RWPE2 (cell line): ENCODE measurements around the gene RGS16.

Source experiments
- ATAC-seq: fragments of 200-7000 bp; cut with Tn5 transposase; 3 replicates; pipeline ENCODE4 v1.9.1; 2021; ENCODE audit warnings: low read depth
- DNase-seq: peaks from one replicate; pipeline ENCODE4 v3.0.0-alpha.2; 2020; ENCODE audit warnings: low spot score
- H3K27ac ChIP-seq: fragments of 450-650 bp; 2 replicates; pipeline ENCODE4 v1.5.1; 2017; ENCODE audit warnings: mild to moderate bottlenecking; ENCODE audit not compliant: poor library complexity, severe bottlenecking
- H3K27me3 ChIP-seq: fragments of 250-450 bp; sonication (Bioruptor Pico); 2 replicates; pipeline ENCODE4 v1.5.1; 2021; ENCODE audit warnings: mild to moderate bottlenecking, moderate library complexity; ENCODE audit not compliant: insufficient read depth, poor library complexity, severe bottlenecking
- H3K36me3 ChIP-seq: fragments of 250-450 bp; sonication (Bioruptor Pico); 2 replicates; pipeline ENCODE4 v1.5.1; 2020; ENCODE audit warnings: low read depth, mild to moderate bottlenecking, moderate library complexity
- H3K4me1 ChIP-seq: fragments of 250-450 bp; sonication (Bioruptor Pico); 2 replicates; pipeline ENCODE4 v1.5.1; 2021; ENCODE audit warnings: mild to moderate bottlenecking, moderate library complexity; ENCODE audit not compliant: insufficient read depth, poor library complexity, severe bottlenecking
- H3K4me3 ChIP-seq: fragments of 250-450 bp; sonication (Bioruptor Pico); 2 replicates; pipeline ENCODE4 v1.5.1; 2021; ENCODE audit warnings: mild to moderate bottlenecking, moderate library complexity; ENCODE audit not compliant: severe bottlenecking
- H3K9me3 ChIP-seq: fragments of 250-450 bp; sonication (Bioruptor Pico); 2 replicates; pipeline ENCODE4 v1.5.1; 2021; ENCODE audit warnings: mild to moderate bottlenecking, moderate library complexity; ENCODE audit not compliant: severe bottlenecking
- TF ChIP-seq, protein P1 (sequence below): fragments of 450-650 bp; IDR thresholded peaks from one replicate; pipeline ENCODE4 v1.5.1; 2017; ENCODE audit warnings: mild to moderate bottlenecking, moderate library complexity; ENCODE audit not compliant: poor library complexity, severe bottlenecking

RGS16 gene

DNA sequence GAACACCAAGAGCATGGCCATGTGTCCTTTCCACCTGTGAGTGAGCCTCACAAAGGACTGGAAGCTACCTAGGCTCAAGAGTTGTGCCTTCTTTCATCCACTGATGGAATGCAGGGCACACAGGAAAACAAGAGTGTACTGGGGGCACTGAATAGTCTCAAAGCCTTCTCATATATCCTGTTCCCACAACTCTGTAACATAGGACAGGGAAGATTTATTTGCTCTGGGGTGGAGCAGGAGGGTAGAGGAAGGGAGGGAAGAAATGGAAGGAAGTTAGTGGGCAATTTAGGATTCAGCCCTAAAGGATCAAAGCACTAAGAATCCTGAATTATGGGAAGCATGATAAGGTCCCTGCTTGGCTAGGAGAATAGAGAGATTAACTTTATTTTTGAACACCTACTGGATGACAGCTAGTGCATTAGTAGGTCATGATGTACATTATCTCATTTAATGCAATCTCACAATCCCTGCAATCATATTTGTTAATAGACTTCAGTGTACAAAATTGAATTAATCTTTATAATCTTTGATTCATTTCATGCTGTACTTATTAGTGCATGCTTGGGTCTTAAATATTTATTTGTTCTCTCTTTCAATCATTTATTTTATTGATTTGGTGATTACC is 27.0 kb upstream of the RGS16 start:
- H3K4me3 ChIP-seq = no peak overlapping the region
- no peaks in the 10 kb centered on the region for H3K36me3 ChIP-seq
- H3K4me1 ChIP-seq = peaks cover 3% of the 10 kb centered on the region
- no peak overlapping the region for H3K27ac ChIP-seq
- H3K27me3 ChIP-seq = no peaks in the 10 kb centered on the region
- TF ChIP-seq, protein P1, sequence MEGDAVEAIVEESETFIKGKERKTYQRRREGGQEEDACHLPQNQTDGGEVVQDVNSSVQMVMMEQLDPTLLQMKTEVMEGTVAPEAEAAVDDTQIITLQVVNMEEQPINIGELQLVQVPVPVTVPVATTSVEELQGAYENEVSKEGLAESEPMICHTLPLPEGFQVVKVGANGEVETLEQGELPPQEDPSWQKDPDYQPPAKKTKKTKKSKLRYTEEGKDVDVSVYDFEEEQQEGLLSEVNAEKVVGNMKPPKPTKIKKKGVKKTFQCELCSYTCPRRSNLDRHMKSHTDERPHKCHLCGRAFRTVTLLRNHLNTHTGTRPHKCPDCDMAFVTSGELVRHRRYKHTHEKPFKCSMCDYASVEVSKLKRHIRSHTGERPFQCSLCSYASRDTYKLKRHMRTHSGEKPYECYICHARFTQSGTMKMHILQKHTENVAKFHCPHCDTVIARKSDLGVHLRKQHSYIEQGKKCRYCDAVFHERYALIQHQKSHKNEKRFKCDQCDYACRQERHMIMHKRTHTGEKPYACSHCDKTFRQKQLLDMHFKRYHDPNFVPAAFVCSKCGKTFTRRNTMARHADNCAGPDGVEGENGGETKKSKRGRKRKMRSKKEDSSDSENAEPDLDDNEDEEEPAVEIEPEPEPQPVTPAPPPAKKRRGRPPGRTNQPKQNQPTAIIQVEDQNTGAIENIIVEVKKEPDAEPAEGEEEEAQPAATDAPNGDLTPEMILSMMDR = no peak
- ATAC-seq (no peak), DNase-seq (no peak)
- no peaks in the 10 kb centered on the region for H3K9me3 ChIP-seq

DNA sequence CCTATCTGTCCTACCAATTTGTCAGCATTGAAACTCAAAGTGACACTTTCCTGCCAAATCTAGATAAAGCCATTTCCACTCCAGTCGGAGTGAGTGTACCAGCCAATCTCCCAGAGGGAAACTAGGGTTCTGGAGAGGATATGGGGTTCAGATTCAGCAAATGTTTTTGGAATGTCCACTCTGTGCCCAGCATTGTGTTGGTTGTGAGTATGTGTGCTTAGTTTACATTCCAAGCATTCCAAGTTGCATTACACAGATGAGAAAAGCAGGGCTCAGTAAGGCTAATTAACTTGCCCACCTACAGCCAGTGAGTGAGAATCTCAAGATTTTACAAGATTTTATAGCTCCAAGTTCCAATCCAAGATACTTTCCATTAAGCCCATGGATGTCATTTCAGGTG is 26.4 kb upstream of the RGS16 start:
- Histone ChIP-seq H3K4me1 (peaks cover 4% of the 10 kb centered on the region), H3K4me3 (no peak overlapping the region), H3K27me3 (no peaks in the 10 kb centered on the region), H3K36me3 (no peaks in the 10 kb centered on the region), H3K27ac (no peak overlapping the region), H3K9me3 (no peaks in the 10 kb centered on the region)
- ATAC-seq = no peak
- TF ChIP-seq, protein P1 = no peak
- DNase-seq = no peak

DNA sequence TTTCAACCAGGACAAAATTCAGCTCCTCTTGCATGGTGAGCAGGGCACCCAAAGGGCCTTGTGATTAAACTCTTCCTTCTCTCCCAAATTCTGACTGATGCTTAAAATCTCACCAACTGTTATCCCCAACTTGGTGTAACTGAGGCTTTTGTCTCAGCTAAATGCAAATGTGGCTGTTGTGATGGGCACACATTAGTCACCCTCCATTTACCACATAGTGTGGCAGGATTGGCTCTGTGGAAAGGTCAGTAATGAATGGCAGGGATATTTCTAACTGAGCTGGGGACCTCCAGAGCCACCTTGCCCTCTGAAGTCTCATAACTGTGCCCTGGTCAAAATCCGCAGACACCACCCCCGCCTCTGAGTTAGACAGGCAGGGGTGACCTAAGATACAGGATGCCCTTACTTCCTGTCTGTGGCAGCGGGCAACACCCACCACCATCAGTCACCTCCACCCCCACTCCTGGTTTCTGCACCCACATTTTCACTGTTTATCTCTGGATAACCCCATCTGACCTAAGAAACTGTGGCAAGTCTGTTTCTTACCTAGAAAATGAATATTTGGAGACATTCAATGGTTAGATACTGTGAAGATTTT is 25.4 kb upstream of the RGS16 start:
- Histone ChIP-seq H3K4me3 (no peak overlapping the region), H3K27ac (no peak overlapping the region), H3K27me3 (no peaks in the 10 kb centered on the region), H3K36me3 (no peaks in the 10 kb centered on the region), H3K9me3 (no peaks in the 10 kb centered on the region), H3K4me1 (peaks cover 4% of the 10 kb centered on the region)
- no peak for DNase-seq
- no peak for ATAC-seq
- TF ChIP-seq, protein P1 = no peak

DNA sequence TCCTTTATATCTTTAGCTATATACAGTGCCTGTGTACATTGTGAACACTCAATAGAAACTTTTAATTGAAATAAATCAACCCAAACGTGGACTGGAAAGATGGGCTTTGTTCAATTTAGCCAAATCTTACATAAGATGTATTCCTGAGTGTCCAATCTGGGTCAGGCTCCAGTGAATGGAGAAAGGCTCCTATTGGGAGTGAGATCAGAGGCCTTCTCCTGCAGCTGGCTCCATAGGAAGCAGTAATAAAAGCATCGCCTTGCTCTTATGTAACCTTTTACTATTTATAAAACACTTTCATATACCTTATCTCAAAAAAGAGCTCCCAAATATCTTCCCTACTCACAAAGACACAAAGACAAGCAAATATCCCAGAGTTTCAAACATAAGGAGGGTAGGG is 24.9 kb upstream of the RGS16 start:
- Histone ChIP-seq H3K36me3 (no peaks in the 10 kb centered on the region), H3K9me3 (no peaks in the 10 kb centered on the region), H3K4me1 (peaks cover 4% of the 10 kb centered on the region), H3K4me3 (no peak overlapping the region), H3K27me3 (no peaks in the 10 kb centered on the region), H3K27ac (no peak overlapping the region)
- no peak for ATAC-seq
- TF ChIP-seq, protein P1 = no peak
- DNase-seq = no peak

DNA sequence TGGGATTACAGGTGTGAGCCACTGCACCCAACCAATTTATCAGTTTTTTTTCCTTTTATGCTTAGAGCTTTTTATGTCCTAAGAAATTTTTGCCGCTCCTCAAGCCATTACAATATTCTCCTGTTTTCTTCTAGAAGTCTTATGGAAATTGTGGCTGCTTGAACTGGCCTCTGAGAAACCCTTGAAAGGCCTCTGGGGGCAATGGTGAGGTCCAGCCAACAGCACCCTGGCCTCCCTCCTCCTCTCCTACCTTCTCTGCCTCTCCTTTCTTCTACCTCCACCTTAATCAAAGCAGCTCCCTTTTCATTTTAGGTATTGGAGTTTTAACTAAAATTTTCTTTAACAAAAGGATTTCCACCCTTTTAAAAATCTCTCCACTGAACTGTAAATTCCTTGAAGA is 24.5 kb upstream of the RGS16 start:
- Histone ChIP-seq H3K4me1 (peaks cover 4% of the 10 kb centered on the region), H3K9me3 (no peaks in the 10 kb centered on the region), H3K4me3 (no peak overlapping the region), H3K27me3 (no peaks in the 10 kb centered on the region), H3K36me3 (no peaks in the 10 kb centered on the region), H3K27ac (no peak overlapping the region)
- TF ChIP-seq, protein P1 = no peak
- DNase-seq (no peak), ATAC-seq (no peak)
